ENCODE measurements around the gene CRABP1.

- TF ChIP-seq BHLHE40 (IDR thresholded peaks at IDR 0.05; ENCODE audit: borderline replicate concordance) (no peak), LEF1 (IDR thresholded peaks at IDR 0.05; ENCODE audit: borderline replicate concordance) (no peak), FOXM1 (IDR thresholded peaks at IDR 0.05; ENCODE audit: borderline replicate concordance) (no peak), TARDBP (IDR thresholded peaks at IDR 0.05) (no peak), NFRKB (IDR thresholded peaks at IDR 0.05) (no peak), SP1 (IDR thresholded peaks at IDR 0.05) (no peak), FOXK2 (IDR thresholded peaks at IDR 0.05) (no peak), ELF4 (IDR thresholded peaks at IDR 0.05) (no peak), ARNT (IDR thresholded peaks at IDR 0.05) (no peak), CTBP1 (IDR thresholded peaks at IDR 0.05; ENCODE audit: borderline replicate concordance) (no peak), SUZ12 (IDR thresholded peaks at IDR 0.05) (no peak), ZNF384 (IDR thresholded peaks at IDR 0.05) (no peak), L3MBTL2 (conservative IDR thresholded peaks at IDR 0.05) (no peak)
Observed at GRCh38 chr15:78329625-78330024, 10.5 kb upstream of the CRABP1 start.
